ENCODE measurements around the gene SGPP2. TPM values are rescaled to one million over a fixed set of nuclear protein-coding genes. Genes with fewer than 3 reads are reported as not detected.

Gene SGPP2
- total RNA-seq, 5 donors from 2014 or later (not counting 1 experiment from before 2014, with no cell fraction given), result 2.2 to 4.0 (median 3.3) TPM

DNA sequence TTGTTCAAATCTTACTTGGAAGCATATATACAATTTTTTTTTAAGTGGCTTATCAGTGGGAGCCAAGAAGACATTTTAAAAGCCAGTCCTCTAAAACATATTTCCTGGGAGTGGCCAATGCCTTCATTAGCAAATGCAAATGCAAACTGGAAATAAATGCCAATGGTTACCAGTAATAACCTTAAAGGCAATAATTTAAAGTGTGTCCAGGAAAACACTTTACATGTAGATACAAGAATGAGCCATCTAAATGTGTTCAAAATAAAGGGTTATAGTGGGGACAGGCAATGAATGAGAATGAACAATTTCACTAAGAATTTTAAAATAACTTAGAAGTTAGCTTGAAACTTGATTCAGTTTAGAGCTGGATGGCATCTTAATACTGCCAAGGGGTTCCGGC is 167.3 kb downstream of the SGPP2 start:
- Histone ChIP-seq H3K36me3 (ENCODE audit: control insufficient read depth in 2 of 2, extremely low read depth in 1 of 2, insufficient read depth in 1 of 2, low read length in 1 of 2) (peaks cover 0 to 20% of the 10 kb centered on the region in 2 donors), H3K27ac (ENCODE audit: low read length) (no peak overlapping the region), H3K4me1 (ENCODE audit: control insufficient read depth in 1 of 2, extremely low read depth in 1 of 2, insufficient read depth in 2 of 2, low read length in 2 of 2) (no peaks in the 10 kb centered on the region), H3K9me3 (no peaks in the 10 kb centered on the region), H3K4me3 (ENCODE audit: control insufficient read depth in 1 of 2, extremely low read depth in 1 of 2, low read length in 1 of 2) (no peak overlapping the region), H3K27me3 (replicated peaks in 1 of 2; ENCODE audit: control insufficient read depth in 2 of 2, extremely low read depth in 1 of 2, insufficient read depth in 2 of 2, low read length in 1 of 2) (no peaks in the 10 kb centered on the region)
- POLR2A ChIA-PET, result no interaction called here
- H3K4me3 Mint-ChIP-seq, result no peak overlapping the region
- ATAC-seq (replicated peaks in 1 of 4) (no peak), DNase-seq (no peak)
- H3K9me3 Mint-ChIP-seq, result no peaks in the 10 kb centered on the region
- H3K4me1 Mint-ChIP-seq, result peaks cover 6 to 7% (median 7%) of the 10 kb centered on the region in 3 donors
- H3K27ac Mint-ChIP-seq, result no peak overlapping the region
- peaks cover 75% of the 10 kb centered on the region for H3K36me3 Mint-ChIP-seq
- CTCF ChIA-PET, result interaction anchor here in 1 of 2 donors (0.6 kb wide), 2 partner anchors 19 to 28 kb away, joined by 3 read pairs; no protein-coding TSS in a partner anchor
- no CpG with 5 or more reads among the region's 1 CpG for WGBS (ENCODE audit: insufficient coverage)
- no peaks in the 10 kb centered on the region for H3K27me3 Mint-ChIP-seq

DNA sequence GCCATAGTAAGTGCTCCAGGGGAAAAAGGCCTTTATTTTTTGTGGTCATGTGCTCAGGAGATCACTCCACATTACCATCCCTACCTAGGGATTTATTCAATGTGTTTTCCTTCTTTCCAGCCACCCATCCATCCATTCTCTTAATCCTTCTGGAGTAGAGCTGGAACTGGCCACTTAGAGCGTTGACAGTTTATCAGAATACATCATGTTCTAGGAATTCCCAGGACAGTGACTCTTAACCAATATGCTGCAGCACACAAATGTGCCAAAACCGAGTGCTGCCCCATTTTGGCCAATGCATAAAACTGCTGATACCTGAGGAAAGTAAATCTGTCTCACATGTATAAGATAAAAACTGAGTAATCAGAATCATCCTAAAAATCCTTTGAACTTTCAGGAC is 167.8 kb downstream of the SGPP2 start:
- Mint-ChIP-seq H3K4me3 (no peak overlapping the region), H3K27me3 (no peaks in the 10 kb centered on the region), H3K9me3 (no peaks in the 10 kb centered on the region), H3K27ac (no peak overlapping the region), H3K4me1 (peaks cover 1 to 3% (median 3%) of the 10 kb centered on the region in 3 donors), H3K36me3 (peaks cover 73% of the 10 kb centered on the region)
- no peak overlapping the region for H3K27ac ChIP-seq (ENCODE audit: low read length)
- DNase-seq (no peak), ATAC-seq (replicated peaks in 1 of 4) (no peak)
- no peaks in the 10 kb centered on the region for H3K27me3 ChIP-seq (replicated peaks in 1 of 2; ENCODE audit: control insufficient read depth in 2 of 2, extremely low read depth in 1 of 2, insufficient read depth in 2 of 2, low read length in 1 of 2)
- H3K4me3 ChIP-seq (ENCODE audit: control insufficient read depth in 1 of 2, extremely low read depth in 1 of 2, low read length in 1 of 2), result no peak overlapping the region
- 100% methylated on average over 1 of the region's 2 CpGs for WGBS (ENCODE audit: insufficient coverage)
- no peaks in the 10 kb centered on the region for H3K9me3 ChIP-seq
- H3K36me3 ChIP-seq (ENCODE audit: control insufficient read depth in 2 of 2, extremely low read depth in 1 of 2, insufficient read depth in 1 of 2, low read length in 1 of 2), result peaks cover 0 to 20% of the 10 kb centered on the region in 2 donors
- ChIA-PET POLR2A (no interaction called here), CTCF (interaction anchor here in 1 of 2 donors (0.6 kb wide), 2 partner anchors 27 to 57 kb away, joined by 3 to 5 read pairs; no protein-coding TSS in a partner anchor)
- H3K4me1 ChIP-seq (ENCODE audit: control insufficient read depth in 1 of 2, extremely low read depth in 1 of 2, insufficient read depth in 2 of 2, low read length in 2 of 2), result no peaks in the 10 kb centered on the region

DNA sequence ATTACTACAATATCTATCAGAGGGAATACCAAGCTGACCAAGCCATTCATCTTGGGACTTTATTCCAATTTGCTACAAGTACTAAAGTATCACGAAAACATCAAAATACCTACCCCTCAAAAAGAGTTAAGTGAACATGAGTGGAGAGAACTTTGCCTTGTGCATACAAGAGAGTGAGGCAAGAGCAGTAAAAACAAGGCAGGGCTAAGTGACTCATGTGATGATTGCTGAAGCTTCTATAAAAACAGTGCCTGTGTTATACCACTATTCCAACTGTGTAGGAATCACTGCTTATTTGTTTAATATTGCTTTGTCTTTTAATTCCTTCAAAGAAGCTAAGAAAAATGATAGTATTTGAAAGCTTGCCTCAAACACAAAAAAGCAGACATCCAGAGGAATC is 170.3 kb downstream of the SGPP2 start:
- Histone ChIP-seq H3K4me3 (ENCODE audit: control insufficient read depth in 1 of 2, extremely low read depth in 1 of 2, low read length in 1 of 2) (no peak overlapping the region), H3K9me3 (no peaks in the 10 kb centered on the region), H3K27ac (ENCODE audit: low read length) (no peak overlapping the region), H3K36me3 (ENCODE audit: control insufficient read depth in 2 of 2, extremely low read depth in 1 of 2, insufficient read depth in 1 of 2, low read length in 1 of 2) (peaks cover 3 to 38% of the 10 kb centered on the region in 2 donors), H3K27me3 (replicated peaks in 1 of 2; ENCODE audit: control insufficient read depth in 2 of 2, extremely low read depth in 1 of 2, insufficient read depth in 2 of 2, low read length in 1 of 2) (no peaks in the 10 kb centered on the region), H3K4me1 (ENCODE audit: control insufficient read depth in 1 of 2, extremely low read depth in 1 of 2, insufficient read depth in 2 of 2, low read length in 2 of 2) (no peaks in the 10 kb centered on the region)
- H3K27ac Mint-ChIP-seq, result no peak overlapping the region
- no peaks in the 10 kb centered on the region for H3K27me3 Mint-ChIP-seq
- no peak overlapping the region for H3K4me3 Mint-ChIP-seq
- DNase-seq (no peak), ATAC-seq (replicated peaks in 1 of 4) (no peak)
- WGBS (ENCODE audit: insufficient coverage), result no CpG with 5 or more reads among the region's 1 CpG
- ChIA-PET POLR2A (no interaction called here), CTCF (no interaction called here)
- H3K36me3 Mint-ChIP-seq, result peaks cover 74% of the 10 kb centered on the region
- no peaks in the 10 kb centered on the region for H3K9me3 Mint-ChIP-seq
- no peaks in the 10 kb centered on the region for H3K4me1 Mint-ChIP-seq

DNA sequence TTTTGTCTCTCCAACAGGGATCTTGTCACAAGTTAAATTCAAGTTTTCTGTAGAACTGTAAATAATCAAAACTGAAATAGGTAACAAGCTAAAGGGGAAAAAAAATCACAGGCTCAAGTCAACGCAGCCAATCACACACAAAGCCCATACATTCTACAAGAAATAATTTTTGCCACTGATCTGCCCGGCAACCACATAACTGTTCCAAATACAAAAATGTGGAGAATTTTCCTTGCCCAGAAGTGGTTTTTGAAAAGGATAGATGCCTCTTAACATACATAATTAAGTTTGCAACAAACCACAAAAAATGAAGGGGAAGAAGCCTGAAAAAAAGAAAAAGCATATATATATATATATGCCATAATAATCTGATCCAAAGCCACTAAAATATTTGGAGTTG is 171.2 kb downstream of the SGPP2 start:
- ChIA-PET POLR2A (no interaction called here), CTCF (no interaction called here)
- H3K4me3 Mint-ChIP-seq, result no peak overlapping the region
- H3K9me3 Mint-ChIP-seq, result no peaks in the 10 kb centered on the region
- Histone ChIP-seq H3K27ac (ENCODE audit: low read length) (no peak overlapping the region), H3K4me3 (ENCODE audit: control insufficient read depth in 1 of 2, extremely low read depth in 1 of 2, low read length in 1 of 2) (no peak overlapping the region), H3K36me3 (ENCODE audit: control insufficient read depth in 2 of 2, extremely low read depth in 1 of 2, insufficient read depth in 1 of 2, low read length in 1 of 2) (peaks cover 3 to 44% of the 10 kb centered on the region in 2 donors), H3K9me3 (no peaks in the 10 kb centered on the region), H3K27me3 (replicated peaks in 1 of 2; ENCODE audit: control insufficient read depth in 2 of 2, extremely low read depth in 1 of 2, insufficient read depth in 2 of 2, low read length in 1 of 2) (no peaks in the 10 kb centered on the region), H3K4me1 (ENCODE audit: control insufficient read depth in 1 of 2, extremely low read depth in 1 of 2, insufficient read depth in 2 of 2, low read length in 2 of 2) (no peaks in the 10 kb centered on the region)
- no peak overlapping the region for H3K27ac Mint-ChIP-seq
- H3K36me3 Mint-ChIP-seq, result peaks cover 73% of the 10 kb centered on the region
- no peak for DNase-seq
- WGBS (ENCODE audit: insufficient coverage), result no CpG with 5 or more reads among the region's 2 CpGs
- H3K4me1 Mint-ChIP-seq, result peaks cover 0 to 3% (median 0%) of the 10 kb centered on the region in 3 donors
- no peak for ATAC-seq (replicated peaks in 1 of 4)
- H3K27me3 Mint-ChIP-seq, result no peaks in the 10 kb centered on the region

DNA sequence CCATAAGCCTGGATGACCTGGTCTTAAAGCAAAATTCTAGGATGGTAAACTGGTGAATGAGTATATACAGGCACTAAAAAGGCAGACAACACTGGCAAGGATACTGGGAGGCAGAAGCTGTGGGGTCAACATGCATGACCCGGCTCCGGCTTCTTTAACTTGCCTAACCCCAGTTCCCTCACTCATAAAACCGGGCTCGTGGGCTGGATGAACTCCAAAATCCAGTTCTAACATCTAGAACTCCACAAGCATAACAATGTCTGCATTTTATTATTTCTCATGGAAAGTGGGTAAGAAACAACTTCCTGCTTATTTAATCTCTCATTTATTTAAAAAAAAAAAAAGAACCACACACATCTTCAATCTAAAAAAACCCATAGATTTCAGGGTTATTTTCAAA is 174.3 kb downstream of the SGPP2 start:
- Histone ChIP-seq H3K27ac (ENCODE audit: low read length) (no peak overlapping the region), H3K27me3 (replicated peaks in 1 of 2; ENCODE audit: control insufficient read depth in 2 of 2, extremely low read depth in 1 of 2, insufficient read depth in 2 of 2, low read length in 1 of 2) (no peaks in the 10 kb centered on the region), H3K36me3 (ENCODE audit: control insufficient read depth in 2 of 2, extremely low read depth in 1 of 2, insufficient read depth in 1 of 2, low read length in 1 of 2) (peaks cover 3 to 42% of the 10 kb centered on the region in 2 donors), H3K4me1 (ENCODE audit: control insufficient read depth in 1 of 2, extremely low read depth in 1 of 2, insufficient read depth in 2 of 2, low read length in 2 of 2) (no peaks in the 10 kb centered on the region), H3K4me3 (ENCODE audit: control insufficient read depth in 1 of 2, extremely low read depth in 1 of 2, low read length in 1 of 2) (no peak overlapping the region), H3K9me3 (no peaks in the 10 kb centered on the region)
- H3K9me3 Mint-ChIP-seq, result no peaks in the 10 kb centered on the region
- no peaks in the 10 kb centered on the region for H3K27me3 Mint-ChIP-seq
- ChIA-PET POLR2A (no interaction called here), CTCF (no interaction called here)
- WGBS (ENCODE audit: insufficient coverage), result no CpG with 5 or more reads among the region's 4 CpGs
- no peak overlapping the region for H3K4me3 Mint-ChIP-seq
- ATAC-seq (replicated peaks in 1 of 4) (no peak), DNase-seq (no peak)
- H3K27ac Mint-ChIP-seq, result no peak overlapping the region
- peaks cover 0 to 8% (median 0%) of the 10 kb centered on the region in 3 donors for H3K4me1 Mint-ChIP-seq
- peaks cover 50% of the 10 kb centered on the region for H3K36me3 Mint-ChIP-seq

DNA sequence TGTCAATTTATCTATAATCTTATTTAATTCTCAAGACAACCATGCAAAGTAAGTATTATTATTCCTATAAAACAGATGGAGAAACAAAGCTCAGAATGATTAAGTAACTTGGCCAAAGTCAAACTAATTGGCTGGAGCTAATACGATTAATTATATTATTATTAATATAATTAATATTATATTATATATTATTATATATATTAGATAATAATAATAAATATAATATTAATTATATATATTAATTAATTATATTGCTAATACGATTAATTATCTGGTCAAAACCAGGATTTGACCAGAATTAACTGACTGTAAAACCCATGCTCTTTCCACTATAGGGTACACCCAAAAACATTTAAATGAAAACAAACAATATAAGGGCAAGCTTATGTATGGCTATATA is 179.2 kb downstream of the SGPP2 start:
- Mint-ChIP-seq H3K27ac (no peak overlapping the region), H3K4me1 (peaks cover 0 to 8% (median 1%) of the 10 kb centered on the region in 3 donors), H3K27me3 (no peaks in the 10 kb centered on the region), H3K4me3 (no peak overlapping the region), H3K36me3 (peaks cover 41% of the 10 kb centered on the region), H3K9me3 (no peaks in the 10 kb centered on the region)
- Histone ChIP-seq H3K27ac (ENCODE audit: low read length) (no peak overlapping the region), H3K4me3 (ENCODE audit: control insufficient read depth in 1 of 2, extremely low read depth in 1 of 2, low read length in 1 of 2) (no peak overlapping the region), H3K36me3 (ENCODE audit: control insufficient read depth in 2 of 2, extremely low read depth in 1 of 2, insufficient read depth in 1 of 2, low read length in 1 of 2) (peaks cover 3 to 32% of the 10 kb centered on the region in 2 donors), H3K4me1 (ENCODE audit: control insufficient read depth in 1 of 2, extremely low read depth in 1 of 2, insufficient read depth in 2 of 2, low read length in 2 of 2) (no peaks in the 10 kb centered on the region), H3K9me3 (no peaks in the 10 kb centered on the region), H3K27me3 (replicated peaks in 1 of 2; ENCODE audit: control insufficient read depth in 2 of 2, extremely low read depth in 1 of 2, insufficient read depth in 2 of 2, low read length in 1 of 2) (no peaks in the 10 kb centered on the region)
- no peak for DNase-seq
- POLR2A ChIA-PET, result interaction anchor here in 1 of 2 donors (0.5 kb wide), 1 partner anchor 115 kb away, joined by 3 read pairs; no protein-coding TSS in a partner anchor
- CTCF ChIA-PET, result interaction anchor here in 1 of 2 donors (0.6 kb wide), 1 partner anchor 61 kb away, joined by 3 read pairs; no protein-coding TSS in a partner anchor
- no peak for ATAC-seq (replicated peaks in 1 of 4)
- no CpG with 5 or more reads among the region's 2 CpGs for WGBS (ENCODE audit: insufficient coverage)
